ENCODE results near the gene ITPRIPL1. TPM values are rescaled to one million over a fixed set of nuclear protein-coding genes. Genes with fewer than 3 reads are reported as not detected.

Gene ITPRIPL1
- total RNA-seq, 1 donor from 2014 or later, result 0.83 TPM

DNA sequence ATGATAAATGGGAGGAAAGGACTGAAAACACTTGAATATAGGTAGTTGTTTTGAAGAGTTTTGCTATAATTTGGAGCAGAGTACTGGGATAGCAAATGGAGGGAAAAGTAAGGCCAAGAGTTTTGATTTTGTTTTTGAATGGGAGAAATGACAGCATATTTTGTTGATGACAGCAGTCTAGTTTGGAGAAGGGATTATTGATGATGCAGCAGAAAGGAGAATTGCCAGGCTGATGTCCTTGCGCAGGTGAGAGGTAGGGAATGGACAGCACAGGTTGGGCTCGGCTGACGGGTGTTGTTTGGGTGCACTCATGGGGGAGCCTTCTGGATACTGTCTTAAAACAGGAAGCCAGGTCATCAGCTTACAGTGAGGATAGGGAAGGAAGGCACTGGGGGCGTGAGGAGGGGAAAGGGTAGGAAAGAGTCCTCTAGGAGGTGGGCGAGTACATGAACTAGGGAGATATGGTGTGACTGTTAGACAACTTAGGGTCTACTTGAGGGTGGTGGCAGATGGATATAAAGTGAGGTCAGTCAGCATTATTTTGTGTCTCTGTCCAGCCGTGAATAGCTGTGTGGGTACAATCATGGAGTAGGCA, 20.8 kb downstream of the ITPRIPL1 start:
- no peak for DNase-seq (ENCODE audit: low spot score)
- intact Hi-C loops (cut with DNase I), result loop anchor here (5.0 kb wide), 1 partner anchor 161 kb away; the partner anchor contains the start of gene NEURL3

DNA sequence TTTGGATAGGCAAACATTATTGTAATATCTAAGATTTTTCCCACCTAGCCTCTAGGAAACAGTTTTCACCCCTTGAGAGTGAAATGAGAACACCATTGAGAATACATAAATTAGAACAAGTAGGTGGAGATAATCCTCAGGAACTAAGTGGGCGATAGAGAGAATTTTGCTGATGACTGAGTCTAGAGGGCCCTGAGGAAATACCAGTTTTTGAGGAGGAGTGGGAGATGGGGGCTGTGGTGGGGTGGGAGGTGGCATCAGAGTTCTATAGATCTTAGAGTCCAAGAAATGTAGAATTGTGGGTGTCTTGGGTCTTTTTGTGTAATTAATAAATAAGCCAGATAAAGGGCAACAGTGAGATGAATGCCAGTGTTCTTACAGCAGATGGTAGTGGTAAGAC, 22.3 kb downstream of the ITPRIPL1 start:
- intact Hi-C loops (cut with DNase I), result loop anchor here (5.0 kb wide), 1 partner anchor 160 kb away; the partner anchor contains the start of gene NEURL3
- DNase-seq (ENCODE audit: low spot score), result no peak

DNA sequence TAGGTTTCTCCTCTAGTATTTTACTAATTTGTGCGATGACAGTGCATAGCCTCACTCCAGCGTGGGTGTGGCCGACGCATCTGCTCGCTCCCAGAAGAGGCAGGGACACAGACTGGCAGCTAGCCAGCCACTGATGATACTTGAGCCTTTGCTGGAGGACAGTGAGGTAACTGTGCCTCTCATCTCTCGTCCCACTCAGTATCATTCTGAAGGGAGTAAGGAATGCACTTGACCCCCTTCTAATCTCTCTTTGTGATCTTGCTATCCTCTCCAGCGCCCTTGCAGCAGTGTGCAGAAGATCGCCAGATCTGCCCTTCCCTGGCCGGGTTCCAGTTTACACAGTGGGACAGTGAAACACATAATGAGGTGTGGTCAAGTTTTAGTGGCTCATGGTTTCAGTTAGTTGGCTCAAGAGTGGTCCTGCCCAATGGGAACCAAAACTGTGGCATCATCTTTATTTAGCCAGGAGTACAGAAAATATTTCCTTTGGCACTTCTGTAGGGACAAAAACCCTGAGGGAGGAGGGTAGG, 28.0 kb downstream of the ITPRIPL1 start:
- intact Hi-C loops (cut with DNase I), result no loop called here
- DNase-seq (ENCODE audit: low spot score), result peak; percentile 80

DNA sequence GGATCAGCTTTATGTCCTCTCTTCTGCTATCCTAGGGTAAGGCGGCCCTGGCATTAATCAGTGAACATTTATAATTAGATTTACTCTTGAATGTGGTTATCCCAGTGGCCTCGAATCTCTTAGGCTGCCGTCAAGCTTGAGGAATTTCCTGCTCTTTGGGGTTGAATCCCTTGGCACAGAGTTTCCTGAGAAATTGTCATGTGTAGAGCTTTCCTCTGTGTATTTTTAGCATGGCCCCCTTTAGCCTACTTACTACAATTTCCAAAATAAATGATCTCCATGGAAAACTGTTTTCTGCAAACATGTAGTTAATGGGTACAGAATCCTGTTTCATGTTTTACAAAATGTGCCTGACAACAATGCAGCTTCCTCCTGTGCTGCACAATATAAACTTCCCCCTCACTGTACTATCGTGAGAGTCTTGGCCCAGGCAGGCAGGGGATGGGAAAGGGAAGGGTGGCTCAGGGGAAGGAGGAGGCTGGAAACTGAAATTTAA, 28.5 kb downstream of the ITPRIPL1 start:
- DNase-seq (ENCODE audit: low spot score), result no peak

DNA sequence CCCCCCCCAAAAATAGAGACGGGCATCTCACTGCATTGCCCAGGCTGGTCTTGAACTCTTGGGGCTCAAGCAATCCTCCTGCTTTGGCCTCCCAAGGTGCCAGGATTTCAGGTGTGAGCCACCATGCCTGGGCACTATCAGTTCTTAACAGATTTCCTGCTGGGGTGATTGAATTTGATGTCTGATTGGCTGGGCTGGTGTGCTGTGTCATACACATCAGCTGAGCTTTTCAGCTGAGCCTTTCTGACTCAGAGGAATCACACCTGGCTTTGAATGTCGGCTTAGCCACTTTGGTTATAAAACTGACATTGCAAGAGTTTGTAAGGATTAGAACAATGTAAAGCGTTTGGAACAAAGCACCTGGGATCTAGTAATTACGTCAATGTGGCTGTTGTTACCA, 29.4 kb downstream of the ITPRIPL1 start:
- no peak for DNase-seq (ENCODE audit: low spot score)
- intact Hi-C loops (cut with DNase I), result no loop called here

More for the DNA sequence above, 28.5 kb downstream of the ITPRIPL1 start:
- intact Hi-C loops (cut with DNase I), result no loop called here

DNA sequence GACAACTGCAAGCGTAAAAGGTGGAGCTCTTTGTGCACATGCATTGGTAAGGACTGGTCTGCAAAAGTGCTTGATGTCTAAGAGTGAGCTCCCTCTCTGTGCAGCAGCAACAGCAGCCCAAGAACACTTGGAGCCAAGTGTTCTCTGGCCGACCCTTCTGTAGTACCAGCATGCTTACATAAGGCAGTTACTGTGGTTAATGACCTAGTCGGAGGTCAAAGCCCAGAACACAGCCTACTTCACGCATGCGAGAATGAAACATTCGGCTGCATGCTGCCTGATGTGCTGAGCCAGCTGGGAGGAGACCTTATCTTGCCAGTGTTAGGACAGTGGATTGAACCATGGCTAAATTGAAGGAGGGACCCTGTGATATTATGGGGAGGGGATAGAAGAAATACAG, 31.8 kb downstream of the ITPRIPL1 start:
- no peak for DNase-seq (ENCODE audit: low spot score)
- intact Hi-C loops (cut with DNase I), result no loop called here

DNA sequence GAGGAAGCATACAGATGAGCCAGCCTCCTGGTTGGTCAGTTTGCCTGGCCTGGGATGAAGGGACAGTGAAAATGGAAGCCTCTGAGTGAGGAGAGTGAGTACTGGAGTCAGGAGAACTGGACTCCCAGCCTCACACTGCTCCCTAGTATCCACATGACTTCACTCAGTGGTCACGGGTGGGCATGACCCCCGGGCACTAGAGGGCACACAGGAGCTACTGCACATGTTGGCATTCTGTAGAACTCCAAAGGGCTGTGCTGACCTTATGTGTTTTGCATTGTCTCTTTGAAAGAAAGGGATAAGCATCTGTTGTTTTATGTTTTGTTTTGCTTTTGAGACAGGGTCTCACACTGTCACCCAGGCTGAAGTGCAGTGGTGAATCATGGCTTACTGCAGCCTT, 34.2 kb downstream of the ITPRIPL1 start:
- intact Hi-C loops (cut with DNase I), result no loop called here
- DNase-seq (ENCODE audit: low spot score), result no peak

DNA sequence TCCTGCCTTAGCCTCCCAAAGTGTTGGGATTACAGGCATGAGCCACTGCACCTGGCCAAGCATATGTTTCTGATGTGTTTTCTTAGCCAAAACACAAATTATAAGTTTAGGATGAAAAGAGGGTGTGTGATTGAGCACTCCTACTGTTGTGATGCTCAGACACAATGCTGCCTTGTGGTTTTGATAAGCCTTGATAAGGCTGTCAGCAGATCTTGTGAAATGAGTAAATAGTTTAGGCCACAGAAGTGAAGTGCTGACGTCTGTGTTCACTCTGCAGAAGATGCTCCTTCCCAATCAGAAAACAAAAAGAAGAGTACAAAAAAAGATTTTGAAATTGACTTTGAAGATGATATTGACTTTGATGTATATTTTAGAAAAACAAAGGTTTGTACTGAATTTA, 34.7 kb downstream of the ITPRIPL1 start:
- no peak for DNase-seq (ENCODE audit: low spot score)
- intact Hi-C loops (cut with DNase I), result no loop called here

DNA sequence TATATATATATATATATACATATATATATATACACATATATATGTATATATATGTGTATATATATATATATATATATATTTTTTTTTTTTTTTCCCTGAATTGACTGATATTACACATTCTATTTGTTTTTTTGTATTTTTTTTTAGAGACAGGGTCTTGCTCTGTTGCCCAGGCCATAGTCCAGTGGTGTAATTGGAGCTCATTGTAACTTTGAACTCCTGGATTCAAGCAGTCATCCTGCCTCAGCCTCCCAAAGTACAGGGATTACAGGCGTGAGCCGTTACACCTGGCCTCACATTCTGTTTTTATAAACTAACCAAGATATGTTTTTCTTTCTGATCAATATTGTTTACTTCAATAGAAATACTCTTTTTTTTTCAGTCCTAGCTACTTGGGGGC, 36.6 kb downstream of the ITPRIPL1 start:
- intact Hi-C loops (cut with DNase I), result no loop called here

DNA sequence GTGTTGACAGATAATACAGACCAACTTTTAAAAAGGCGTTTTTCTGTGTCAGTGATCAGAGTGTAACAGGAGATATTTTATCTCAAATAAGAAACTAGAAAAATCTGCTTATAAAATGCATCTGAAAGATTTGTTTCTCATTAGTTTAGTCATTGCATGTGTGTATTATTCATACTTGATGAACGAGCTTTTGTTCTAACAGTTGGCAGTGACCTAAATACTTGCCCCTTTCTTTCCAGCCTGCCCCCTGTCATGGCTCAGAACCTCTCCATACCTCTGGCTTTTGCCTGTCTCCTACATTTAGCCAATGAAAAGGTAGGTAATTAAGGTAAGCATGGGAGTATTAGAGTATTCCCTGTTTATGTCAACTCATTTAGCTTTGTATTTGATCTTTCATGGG, 44.1 kb downstream of the ITPRIPL1 start:
- intact Hi-C loops (cut with DNase I), result no loop called here
- no peak for DNase-seq (ENCODE audit: low spot score)

More for the DNA sequence above, 36.6 kb downstream of the ITPRIPL1 start:
- no peak for DNase-seq (ENCODE audit: low spot score)

DNA sequence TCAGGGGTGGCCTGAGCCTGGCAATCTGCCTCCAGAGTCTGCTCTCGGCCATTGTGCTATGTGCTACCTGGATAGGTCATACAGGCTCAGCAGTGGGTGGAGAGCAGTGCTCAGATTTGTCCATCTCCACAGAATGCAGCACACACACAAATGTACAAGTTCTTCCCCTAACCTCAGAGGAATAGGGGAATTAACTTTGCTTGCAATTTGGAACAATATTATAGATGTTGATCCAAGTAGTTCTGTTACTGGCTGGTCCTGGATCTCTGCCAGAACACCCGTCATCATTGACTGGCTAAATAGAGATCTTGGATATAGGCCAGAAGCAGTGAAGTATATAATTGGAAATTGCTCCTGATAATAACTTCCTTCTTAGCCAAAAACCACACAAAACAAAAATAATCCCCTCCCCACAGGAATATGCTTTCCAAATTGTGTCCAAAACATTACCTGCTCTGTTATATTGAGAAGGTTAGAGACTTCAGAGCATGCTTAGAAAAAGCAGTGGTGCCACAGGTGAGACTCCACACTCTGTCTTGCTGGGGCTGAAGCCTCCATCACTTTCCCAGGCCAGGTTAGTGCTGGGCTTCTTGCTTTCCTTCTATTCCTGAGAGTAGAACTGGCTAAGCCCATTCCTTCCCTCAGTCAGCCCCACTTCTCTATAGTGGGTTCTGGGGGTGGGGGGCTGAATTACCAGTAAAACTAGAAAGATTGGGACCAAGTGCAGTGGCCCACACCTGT, 49.3 kb downstream of the ITPRIPL1 start:
- no peak for DNase-seq (ENCODE audit: low spot score)
- intact Hi-C loops (cut with DNase I), result no loop called here

Other genes with a start within 250 kb of the ITPRIPL1 start
- gene ADRA2B, start 208.7 kb upstream of the ITPRIPL1 start, total RNA-seq, result 5.5 TPM
- gene ASTL, start 186.8 kb upstream of the ITPRIPL1 start, total RNA-seq, result not detected
- gene DUSP2, start 179.9 kb upstream of the ITPRIPL1 start, total RNA-seq, result 1.3 TPM
- 142 TPM for gene STARD7, start 116.5 kb upstream of the ITPRIPL1 start, total RNA-seq
- 92.7 TPM for gene TMEM127, start 59.3 kb upstream of the ITPRIPL1 start, total RNA-seq
- 56.1 TPM for gene CIAO1, start 59.1 kb upstream of the ITPRIPL1 start, total RNA-seq
- gene SNRNP200, start 19.8 kb upstream of the ITPRIPL1 start, total RNA-seq, result 62.2 TPM
- gene NCAPH, start 10.4 kb downstream of the ITPRIPL1 start, total RNA-seq, result 0.32 TPM
- not detected for gene NEURL3, start 180.0 kb downstream of the ITPRIPL1 start, total RNA-seq
- 79.4 TPM for gene ARID5A, start 211.4 kb downstream of the ITPRIPL1 start, total RNA-seq

Data from cardiac septum (tissue), 1 donor.